ENCODE measurements around the gene THSD4.

THSD4 gene

DNA sequence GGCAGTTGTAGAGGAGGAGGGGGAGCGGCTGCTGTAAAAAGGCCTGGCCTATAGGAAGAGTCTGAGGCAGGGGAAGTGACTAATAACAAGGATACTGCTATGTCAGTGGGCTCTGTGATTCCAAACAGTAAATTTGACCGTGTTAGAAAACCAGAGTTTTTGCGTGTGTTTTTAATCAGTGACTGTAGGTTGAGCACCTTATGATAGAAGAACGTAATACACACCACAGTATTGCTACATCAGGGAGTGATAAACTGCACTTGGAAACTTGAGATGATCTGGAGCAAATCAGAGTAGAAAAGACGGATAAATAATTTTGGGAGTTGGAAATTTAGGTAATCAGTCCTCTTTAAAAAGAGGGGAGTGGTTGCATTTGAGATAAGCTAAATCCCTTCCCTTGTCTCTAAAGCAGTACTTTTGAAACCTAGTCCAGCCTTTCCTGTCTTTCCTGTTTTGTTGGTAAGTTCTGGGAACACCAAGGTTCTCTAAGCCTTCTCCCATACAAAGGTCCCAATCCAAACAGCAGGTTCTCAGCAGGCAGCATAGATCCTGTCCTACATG is 564.6 kb downstream of the THSD4 start:
- DNase-seq = no peak

- DNase-seq = no peak
Observed at GRCh38 chr15:71682001-71682400, 566.7 kb downstream of the THSD4 start.

GRCh38 chr15:71683411-71684274 is 568.4 kb downstream of the THSD4 start:
- no peak for DNase-seq

DNA sequence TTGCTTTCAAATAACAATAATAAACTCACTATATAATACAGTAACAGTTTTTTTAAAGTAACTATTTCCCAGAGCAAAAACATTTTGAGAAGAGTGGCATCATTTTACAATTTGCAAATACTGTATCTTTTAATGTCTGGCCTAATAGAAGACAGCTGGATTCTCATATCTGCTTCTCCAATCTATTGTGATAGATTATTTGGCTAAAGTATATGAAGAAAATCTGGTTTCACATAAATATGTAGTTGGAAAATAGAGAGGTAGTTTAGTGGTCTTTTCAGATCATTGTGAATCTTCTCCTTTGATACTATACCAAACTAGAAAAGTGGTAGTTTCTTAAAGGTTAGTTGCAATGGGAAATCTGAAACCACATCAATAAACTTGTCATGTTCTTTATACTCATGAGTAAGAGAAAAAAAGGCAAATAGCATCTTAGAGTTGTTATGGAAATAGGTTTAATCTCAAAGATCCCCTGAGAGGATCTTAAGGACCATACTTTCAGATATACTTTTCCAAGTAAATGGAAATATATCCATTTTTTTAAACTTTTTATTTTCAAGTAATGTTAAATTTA is 570.2 kb downstream of the THSD4 start:
- DNase-seq = no peak

DNA sequence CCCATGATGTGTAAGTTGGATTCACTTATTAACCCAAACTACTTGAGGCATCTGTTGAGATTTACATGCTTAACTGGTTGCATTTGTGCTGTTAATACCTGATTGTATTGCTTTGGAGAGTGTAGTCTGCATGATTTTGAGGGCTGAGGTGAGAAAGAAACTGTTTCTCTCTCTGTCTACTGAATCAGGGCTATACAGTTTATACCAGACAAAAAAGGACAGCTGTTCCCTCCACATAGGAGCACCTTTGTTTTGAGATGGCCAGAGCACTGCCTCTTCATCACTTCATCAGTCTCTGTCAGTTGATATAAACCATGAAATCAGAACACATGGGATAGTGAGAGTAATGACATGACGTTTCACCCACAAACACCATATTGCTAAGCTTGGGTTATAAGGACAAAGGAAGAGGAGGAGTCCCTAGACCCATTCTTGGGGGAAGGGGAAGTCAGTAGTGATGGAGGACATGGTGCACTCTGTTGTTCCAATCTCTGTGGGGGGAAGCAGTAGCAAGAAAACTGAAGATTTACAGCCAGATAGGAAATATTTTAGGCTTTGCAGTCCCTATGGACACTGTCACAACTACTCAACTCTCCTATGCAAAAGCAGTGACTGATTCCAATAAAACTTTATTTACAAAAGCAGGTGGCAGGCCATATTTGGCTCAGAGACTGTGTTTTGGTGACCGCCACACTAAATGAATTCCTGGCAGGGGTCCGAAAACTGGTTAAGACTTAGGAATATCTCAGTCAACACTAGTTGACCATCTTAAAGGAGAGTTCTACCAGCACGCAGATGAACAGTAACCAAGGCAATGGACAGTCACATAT is 571.2 kb downstream of the THSD4 start:
- no peak for DNase-seq

DNA sequence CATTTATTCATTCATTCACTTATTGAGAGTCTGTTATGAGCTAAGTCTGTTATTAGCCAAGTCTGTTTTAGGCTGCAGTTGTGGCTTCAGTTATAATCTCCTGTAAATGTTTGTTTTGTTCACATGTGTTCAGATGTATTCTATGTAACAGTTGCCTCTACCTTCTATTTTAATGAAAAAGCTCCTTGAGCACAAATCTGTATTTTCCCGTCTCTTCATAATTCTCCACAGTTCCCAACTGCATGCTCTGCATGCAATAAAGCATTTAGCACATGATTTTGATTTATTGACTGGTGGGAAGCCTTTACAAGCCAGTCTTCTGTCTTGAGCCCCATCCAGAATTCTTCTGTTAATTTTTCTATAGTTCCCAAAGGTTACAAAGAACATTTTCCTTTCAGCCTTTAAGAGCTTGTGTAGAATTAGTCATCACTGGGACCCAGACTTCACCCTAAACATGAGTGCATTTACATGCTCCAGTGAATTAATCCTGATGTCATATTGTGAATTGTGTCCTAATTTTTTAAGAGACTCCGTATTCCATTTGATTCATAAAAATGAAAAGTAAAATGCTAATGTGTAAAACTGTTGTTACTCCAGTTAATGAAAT is 572.7 kb downstream of the THSD4 start:
- DNase-seq = no peak

DNA sequence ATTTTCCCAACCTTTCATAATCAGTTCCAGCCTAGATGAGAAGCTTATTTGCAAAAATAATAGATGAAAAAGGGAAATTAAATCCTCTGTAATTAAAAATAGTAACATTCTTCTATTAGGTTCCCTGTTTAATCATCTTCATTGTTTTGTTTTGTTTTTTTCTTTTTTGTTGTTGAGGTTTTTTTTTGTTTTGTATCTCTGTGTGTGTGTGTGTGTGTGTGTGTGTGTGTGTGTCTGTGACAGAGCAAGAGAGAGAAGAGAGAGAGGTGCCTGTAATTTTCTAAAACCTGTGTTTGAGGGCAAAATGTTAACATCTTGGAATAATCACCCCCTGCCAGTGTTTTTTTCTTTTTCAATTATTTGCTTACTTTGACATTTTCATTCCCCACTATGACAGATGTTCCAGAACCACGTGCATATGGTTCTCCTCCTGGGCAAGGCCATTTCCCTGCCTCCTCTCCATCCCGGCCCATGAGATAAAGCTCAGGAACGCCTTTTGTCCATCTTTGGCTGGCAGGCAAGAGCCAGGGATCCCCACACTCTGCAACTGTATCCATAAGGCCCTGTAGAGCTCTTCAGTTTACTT is 573.3 kb downstream of the THSD4 start:
- DNase-seq = no peak

DNA sequence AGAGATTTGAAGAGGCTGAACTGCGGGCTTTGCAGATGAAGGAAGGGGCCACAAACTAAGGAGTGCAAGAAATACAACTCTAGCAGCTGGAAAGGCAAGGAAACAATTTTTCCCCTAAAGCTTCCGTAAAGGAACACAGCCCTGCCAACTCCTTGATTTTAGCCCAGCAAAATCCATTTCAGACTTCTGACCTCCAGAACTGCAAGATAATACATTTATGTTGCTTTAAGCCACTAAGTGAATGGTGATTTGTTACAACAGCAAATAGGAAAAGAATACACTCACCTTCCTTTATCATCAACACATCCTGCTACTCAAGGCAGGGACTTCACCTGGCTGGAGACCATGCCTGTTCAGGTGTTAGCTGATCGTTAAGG is 575.8 kb downstream of the THSD4 start:
- DNase-seq = no peak

GRCh38 chr15:71691458-71692417 is 576.5 kb downstream of the THSD4 start:
- no peak for DNase-seq

DNA sequence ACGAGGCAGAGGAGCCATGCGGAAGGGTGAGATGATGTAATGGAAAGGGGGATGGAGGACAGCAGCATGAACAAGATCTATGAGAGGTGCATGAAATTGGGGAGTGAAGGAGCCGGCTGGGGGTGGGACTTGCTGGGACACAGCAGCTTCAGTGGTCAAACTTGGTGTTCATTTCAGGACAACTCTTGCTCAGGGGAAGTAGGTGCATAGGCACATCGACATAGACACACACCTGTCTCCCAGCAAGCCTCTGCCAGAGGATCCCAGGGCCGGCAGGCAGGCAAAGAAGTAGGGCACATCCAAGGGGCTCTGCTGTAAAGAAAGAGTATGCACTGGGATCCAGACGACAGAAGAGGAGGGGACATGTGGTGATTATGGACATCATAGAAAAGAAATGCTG is 582.0 kb downstream of the THSD4 start:
- DNase-seq = no peak

- no peak for DNase-seq
Observed at GRCh38 chr15:71698030-71698429, 582.8 kb downstream of the THSD4 start.

DNA sequence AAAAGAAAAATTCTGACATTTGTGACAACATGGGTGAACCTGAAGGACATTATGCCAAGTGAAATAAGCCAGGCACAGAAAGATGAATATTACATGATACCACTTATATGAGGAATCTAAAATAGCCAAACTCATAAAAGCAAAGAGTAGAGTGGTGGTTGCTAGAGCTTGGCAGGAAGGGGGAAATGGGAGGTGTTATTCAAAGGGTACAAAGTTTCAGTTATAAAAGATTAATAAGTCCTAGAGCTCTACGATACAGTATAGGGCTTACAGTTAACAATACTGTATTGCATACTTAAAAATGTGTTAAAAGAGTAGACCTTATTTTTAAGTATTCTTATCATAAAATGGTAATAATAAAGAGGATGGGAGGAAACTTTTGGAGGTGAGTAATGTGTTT is 583.5 kb downstream of the THSD4 start:
- DNase-seq = no peak

DNA sequence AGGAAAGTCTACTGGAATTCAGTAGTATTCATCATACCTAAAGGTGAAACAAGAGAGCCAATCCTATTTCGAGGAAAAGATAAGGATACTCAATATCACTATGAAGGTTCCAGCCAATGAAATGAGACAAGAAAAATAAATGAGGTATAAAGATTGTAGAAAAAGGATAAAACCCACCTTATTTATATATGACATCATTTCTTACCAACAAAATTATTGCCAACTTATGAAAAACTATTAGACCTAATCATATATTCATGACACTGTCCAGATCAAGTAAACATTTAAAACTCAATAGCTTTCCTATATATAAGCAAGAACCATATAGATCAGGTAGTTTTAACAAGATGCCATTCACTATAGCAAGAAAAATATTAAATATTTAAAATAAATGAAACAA is 584.7 kb downstream of the THSD4 start:
- no peak for DNase-seq

DNA sequence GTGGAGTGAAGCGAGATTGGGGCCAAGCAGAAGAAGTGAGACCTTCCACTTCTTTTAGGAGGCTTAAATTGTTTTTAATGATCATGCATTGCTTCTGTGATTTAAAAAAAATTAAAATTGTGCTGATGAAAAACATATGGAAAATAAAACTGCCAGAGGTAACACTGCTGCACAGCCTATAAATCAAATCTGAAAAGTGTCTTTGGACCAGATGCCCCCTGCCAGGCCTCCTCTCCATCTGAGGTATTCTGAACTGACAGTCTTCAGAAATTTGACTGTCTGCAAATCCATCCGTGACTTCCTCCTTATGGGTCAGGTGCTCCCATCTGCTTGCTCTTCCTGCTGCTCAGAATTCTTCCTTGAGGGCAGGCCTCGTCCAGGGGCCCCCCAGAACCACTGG is 586.5 kb downstream of the THSD4 start:
- DNase-seq = no peak

DNA sequence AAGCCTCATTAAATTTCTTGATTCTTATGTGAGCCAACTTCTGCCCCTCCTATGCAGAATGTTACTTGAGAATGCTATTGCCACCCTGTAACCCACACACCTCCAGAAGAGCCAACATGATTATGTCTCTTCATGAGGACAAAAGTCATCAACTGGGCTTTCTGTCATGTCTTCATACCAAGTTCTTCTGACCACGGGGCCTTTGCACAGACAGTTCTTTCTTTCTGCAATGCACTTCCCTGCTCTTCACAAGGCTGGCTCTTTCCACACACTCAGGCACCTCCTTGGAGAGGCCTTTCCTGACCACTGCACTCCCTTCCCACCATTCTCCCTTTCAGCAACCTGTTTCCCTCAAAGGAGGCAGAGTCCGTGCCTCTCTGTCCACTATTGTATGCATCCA is 587.2 kb downstream of the THSD4 start:
- DNase-seq = no peak

DNA sequence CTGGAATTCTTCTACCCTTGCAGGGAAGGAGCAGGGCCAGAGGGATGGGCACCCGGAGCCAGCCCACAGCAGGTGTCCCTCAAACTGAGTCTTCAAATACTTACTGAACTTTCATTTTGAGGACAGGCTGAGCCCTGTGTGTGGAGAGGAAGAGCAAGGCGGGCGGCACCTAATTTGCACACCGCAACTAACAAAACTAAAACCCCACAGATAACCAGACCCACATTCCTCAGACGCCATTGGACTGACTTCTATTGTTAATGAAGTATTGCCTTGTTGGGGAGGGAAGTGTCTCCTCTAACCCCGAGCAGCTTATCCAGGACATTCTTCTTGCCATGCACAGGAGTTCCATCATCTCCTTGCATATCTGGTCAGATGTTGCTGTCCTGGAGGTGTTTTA is 589.9 kb downstream of the THSD4 start:
- DNase-seq = no peak

- no peak for DNase-seq
Observed at GRCh38 chr15:71706461-71707229, 591.4 kb downstream of the THSD4 start.

DNA sequence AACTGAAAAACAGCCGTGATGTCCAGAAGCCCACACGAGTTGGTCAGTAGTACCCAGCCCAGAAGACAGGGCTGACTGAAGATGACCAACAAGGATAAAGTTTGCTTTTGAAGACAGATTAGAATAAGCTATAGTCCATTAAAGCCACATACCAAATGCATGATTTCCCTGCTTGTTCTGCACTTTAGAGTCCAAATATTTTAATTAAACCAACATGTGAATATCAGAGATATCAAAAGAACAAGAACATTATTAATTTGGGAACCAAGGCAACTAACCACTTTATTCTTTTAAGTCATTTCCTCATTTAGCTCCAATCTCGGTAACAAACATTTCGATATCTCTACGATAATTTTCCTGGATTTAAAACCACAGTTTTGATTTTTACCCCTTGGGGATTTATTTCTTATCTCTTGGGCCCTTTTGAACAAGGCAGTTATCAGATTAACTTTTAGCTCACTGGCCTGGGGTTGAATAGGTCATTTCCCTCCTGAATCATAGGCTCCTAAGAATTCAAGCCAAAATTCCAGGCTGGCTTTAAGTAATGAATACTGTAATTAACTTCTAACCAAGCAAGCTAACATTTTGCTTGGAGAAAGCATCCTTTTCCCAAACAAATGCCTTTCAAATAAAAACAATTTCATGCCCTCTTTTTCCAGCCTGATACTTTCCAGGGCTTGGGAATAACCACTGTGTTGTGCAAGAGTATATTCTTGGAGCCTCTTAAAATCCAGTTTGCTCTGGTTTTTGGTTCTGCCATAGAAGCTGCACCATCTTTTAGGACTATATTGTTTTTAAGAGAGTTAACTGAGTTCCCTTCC is 592.2 kb downstream of the THSD4 start:
- no peak for DNase-seq

GRCh38 chr15:71708051-71708429 is 592.8 kb downstream of the THSD4 start:
- DNase-seq = no peak

DNA sequence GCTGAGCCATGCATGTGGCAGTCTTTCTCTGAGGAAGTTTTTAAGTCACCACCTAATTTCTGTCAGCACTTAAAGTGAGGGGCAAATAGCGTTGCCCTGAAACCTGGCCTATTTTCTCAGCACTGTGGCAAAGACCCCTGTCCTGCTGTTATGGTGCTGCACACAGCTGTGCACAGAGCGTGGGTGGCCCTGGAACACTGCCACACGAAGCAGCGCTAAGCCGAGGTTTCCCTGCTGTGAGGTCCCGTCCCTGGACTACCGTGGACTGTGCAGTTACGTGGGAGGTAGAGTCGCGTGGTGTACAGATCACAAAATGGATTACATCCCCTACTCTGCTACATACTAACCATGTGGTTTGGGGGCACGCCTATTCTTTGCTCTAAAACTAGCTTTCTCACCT is 593.5 kb downstream of the THSD4 start:
- DNase-seq = no peak
